Activated CD4-positive, alpha-beta T cell treated with anti-CD3 and anti-CD28 coated beads, Interleukin-2, amount 10 ng/mL, durations not matched to agents 24 days and 14 days (primary cell): ENCODE data around the gene IL37. TPM values are rescaled to one million over a fixed set of nuclear protein-coding genes. Genes with fewer than 3 reads are reported as not detected.
"Not testable (repeated sequence)": the region's sequence is repeated elsewhere in the genome, so short reads cannot be mapped to it uniquely, and the experiment has no call there.

ENCODE experiments used
- DNase-seq: peaks from one replicate; pipeline ENCODE4 v3.0.0; 2022
- H3K27ac Mint-ChIP-seq: one replicate; pipeline ENCODE4 v1.8.0; 2022; ENCODE audit warnings: mild to moderate bottlenecking, mixed read lengths
- H3K27me3 Mint-ChIP-seq: one replicate; pipeline ENCODE4 v1.8.0; 2022; ENCODE audit warnings: mixed read lengths
- H3K36me3 Mint-ChIP-seq: one replicate; pipeline ENCODE4 v1.8.0; 2022; ENCODE audit warnings: low read depth, mild to moderate bottlenecking, mixed read lengths
- H3K4me1 Mint-ChIP-seq: one replicate; pipeline ENCODE4 v1.8.0; 2021; ENCODE audit warnings: mixed read lengths
- H3K4me3 Mint-ChIP-seq: one replicate; pipeline ENCODE4 v1.8.0; 2022; ENCODE audit warnings: mild to moderate bottlenecking, moderate library complexity, mixed read lengths
- H3K9me3 Mint-ChIP-seq: one replicate; pipeline ENCODE4 v1.8.0; 2021; ENCODE audit warnings: mixed read lengths
- intact Hi-C: fragments of 100-400 bp; cut with micrococcal nuclease; formaldehyde crosslinking; loops from one replicate; pipeline ENCODE4 v1.15.1; 2023
- total RNA-seq: library from RNA; stranded (reverse); gene quantifications from 2 replicates; pipeline ENCODE4 v1.2.3, GENCODE V29; 2022

IL37 gene
- total RNA-seq, 1 donor from 2014 or later, result not detected

- Mint-ChIP-seq H3K27ac (no peak overlapping the region), H3K27me3 (peaks cover 6% of the 10 kb centered on the region), H3K36me3 (no peaks in the 10 kb centered on the region), H3K4me1 (no peaks in the 10 kb centered on the region), H3K9me3 (no peaks in the 10 kb centered on the region), H3K4me3 (no peak overlapping the region)
- no peak for DNase-seq
- intact Hi-C loops, result no loop called here
Measured at GRCh38 chr2:112904883-112905282, 6.1 kb upstream of the IL37 start.

- intact Hi-C loops, result no loop called here
Measured at GRCh38 chr2:112906276-112906675, 4.7 kb upstream of the IL37 start.

GRCh38 chr2:112907001-112907949 is 3.7 kb upstream of the IL37 start:
- DNase-seq, result no peak
- intact Hi-C loops, result no loop called here
- Mint-ChIP-seq H3K4me1 (no peaks in the 10 kb centered on the region), H3K9me3 (no peaks in the 10 kb centered on the region), H3K4me3 (no peak overlapping the region), H3K27me3 (peaks cover 6% of the 10 kb centered on the region), H3K36me3 (no peaks in the 10 kb centered on the region), H3K27ac (no peak overlapping the region)

More at GRCh38 chr2:112906276-112906675, 4.7 kb upstream of the IL37 start:
- Mint-ChIP-seq H3K27ac (no peak overlapping the region), H3K9me3 (no peaks in the 10 kb centered on the region), H3K4me1 (no peaks in the 10 kb centered on the region), H3K27me3 (peaks cover 6% of the 10 kb centered on the region), H3K36me3 (no peaks in the 10 kb centered on the region), H3K4me3 (no peak overlapping the region)
- DNase-seq, result no peak

- intact Hi-C loops, H3K4me1 Mint-ChIP-seq, H3K27me3 Mint-ChIP-seq, H3K27ac Mint-ChIP-seq, H3K4me3 Mint-ChIP-seq, H3K36me3 Mint-ChIP-seq, H3K9me3 Mint-ChIP-seq, DNase-seq: not testable (repeated sequence)
Measured at GRCh38 chr2:112908559-112908958, 2.4 kb upstream of the IL37 start.

- intact Hi-C loops, result no loop called here
- no peak for DNase-seq
- H3K27me3 Mint-ChIP-seq, result peaks cover 2% of the 10 kb centered on the region
- no peaks in the 10 kb centered on the region for H3K36me3 Mint-ChIP-seq
- no peak overlapping the region for H3K4me3 Mint-ChIP-seq
- peaks cover 7% of the 10 kb centered on the region for H3K4me1 Mint-ChIP-seq
- H3K27ac Mint-ChIP-seq, result no peak overlapping the region
- H3K9me3 Mint-ChIP-seq, result no peaks in the 10 kb centered on the region
Measured at GRCh38 chr2:112910219-112910618, 746 bp upstream of the IL37 start.

- no peak overlapping the region for H3K4me3 Mint-ChIP-seq
- H3K4me1 Mint-ChIP-seq, result peaks cover 29% of the 10 kb centered on the region
- H3K27me3 Mint-ChIP-seq, result peaks cover 2% of the 10 kb centered on the region
- no peak overlapping the region for H3K27ac Mint-ChIP-seq
- DNase-seq, result no peak
- intact Hi-C loops, result no loop called here
- H3K36me3 Mint-ChIP-seq, result no peaks in the 10 kb centered on the region
- H3K9me3 Mint-ChIP-seq, result no peaks in the 10 kb centered on the region
Measured at GRCh38 chr2:112912403-112912802, 1.4 kb downstream of the IL37 start.

- DNase-seq, result no peak
- Mint-ChIP-seq H3K27me3 (no peaks in the 10 kb centered on the region), H3K27ac (peak overlapping the region; percentile 85), H3K9me3 (no peaks in the 10 kb centered on the region), H3K36me3 (no peaks in the 10 kb centered on the region), H3K4me1 (peaks cover 29% of the 10 kb centered on the region), H3K4me3 (peak overlapping the region; percentile 58)
- intact Hi-C loops, result loop anchor here (5.0 kb wide), 3 partner anchors 82 to 187 kb away; no protein-coding TSS in a partner anchor
Measured at GRCh38 chr2:112915300-112916144, 4.6 kb downstream of the IL37 start.

GRCh38 chr2:112916145-112916571 is 5.2 kb downstream of the IL37 start:
- H3K27me3 Mint-ChIP-seq, result no peaks in the 10 kb centered on the region
- H3K27ac Mint-ChIP-seq, result peak overlapping the region; percentile 85
- DNase-seq, result peak; percentile 62
- H3K36me3 Mint-ChIP-seq, result no peaks in the 10 kb centered on the region
- H3K4me1 Mint-ChIP-seq, result peaks cover 32% of the 10 kb centered on the region
- intact Hi-C loops, result loop anchor here (5.0 kb wide), 3 partner anchors 81 to 186 kb away; no protein-coding TSS in a partner anchor
- H3K9me3 Mint-ChIP-seq, result no peaks in the 10 kb centered on the region
- H3K4me3 Mint-ChIP-seq, result peak overlapping the region; percentile 58

GRCh38 chr2:112916625-112917247 is 5.8 kb downstream of the IL37 start:
- DNase-seq, result no peak
- no peaks in the 10 kb centered on the region for H3K36me3 Mint-ChIP-seq
- H3K27me3 Mint-ChIP-seq, result no peaks in the 10 kb centered on the region
- peaks cover 32% of the 10 kb centered on the region for H3K4me1 Mint-ChIP-seq
- intact Hi-C loops, result loop anchor here (5.0 kb wide), 3 partner anchors 81 to 186 kb away; no protein-coding TSS in a partner anchor
- no peak overlapping the region for H3K4me3 Mint-ChIP-seq
- no peaks in the 10 kb centered on the region for H3K9me3 Mint-ChIP-seq
- peak overlapping the region; percentile 85 for H3K27ac Mint-ChIP-seq

- Mint-ChIP-seq H3K4me3 (no peak overlapping the region), H3K4me1 (peaks cover 34% of the 10 kb centered on the region), H3K9me3 (no peaks in the 10 kb centered on the region), H3K36me3 (no peaks in the 10 kb centered on the region), H3K27me3 (no peaks in the 10 kb centered on the region), H3K27ac (no peak overlapping the region)
- intact Hi-C loops, result loop anchor here (5.0 kb wide), 3 partner anchors 79 to 184 kb away; no protein-coding TSS in a partner anchor
- DNase-seq, result no peak
Measured at GRCh38 chr2:112917856-112918255, 6.9 kb downstream of the IL37 start.

GRCh38 chr2:112918256-112918655 is 7.3 kb downstream of the IL37 start:
- Mint-ChIP-seq H3K9me3 (no peaks in the 10 kb centered on the region), H3K4me3 (no peak overlapping the region), H3K36me3 (no peaks in the 10 kb centered on the region), H3K4me1 (peaks cover 34% of the 10 kb centered on the region), H3K27me3 (no peaks in the 10 kb centered on the region), H3K27ac (no peak overlapping the region)
- DNase-seq, result no peak
- intact Hi-C loops, result loop anchor here (5.0 kb wide), 3 partner anchors 79 to 184 kb away; no protein-coding TSS in a partner anchor

GRCh38 chr2:112919086-112919485 is 8.1 kb downstream of the IL37 start:
- DNase-seq, result no peak
- intact Hi-C loops, result loop anchor here (5.0 kb wide), 3 partner anchors 78 to 183 kb away; no protein-coding TSS in a partner anchor
- H3K9me3 Mint-ChIP-seq, result no peaks in the 10 kb centered on the region
- no peaks in the 10 kb centered on the region for H3K36me3 Mint-ChIP-seq
- H3K27ac Mint-ChIP-seq, result peak overlapping the region; percentile 18
- H3K4me1 Mint-ChIP-seq, result peaks cover 34% of the 10 kb centered on the region
- no peak overlapping the region for H3K4me3 Mint-ChIP-seq
- H3K27me3 Mint-ChIP-seq, result no peaks in the 10 kb centered on the region

- peaks cover 19% of the 10 kb centered on the region for H3K4me1 Mint-ChIP-seq
- no peaks in the 10 kb centered on the region for H3K36me3 Mint-ChIP-seq
- peak; percentile 78 for DNase-seq
- H3K27ac Mint-ChIP-seq, result peak overlapping the region; percentile 87
- peaks cover 3% of the 10 kb centered on the region for H3K27me3 Mint-ChIP-seq
- intact Hi-C loops, result no loop called here
- H3K4me3 Mint-ChIP-seq, result no peak overlapping the region
- no peaks in the 10 kb centered on the region for H3K9me3 Mint-ChIP-seq
Measured at GRCh38 chr2:112920923-112921532, 10.1 kb downstream of the IL37 start.
